HCT116 (cell line): Measurements from ENCODE around the gene SYNDIG1.

Experiments
- EZH2 ChIP-seq: fragments of 200-600 bp; sonication (generic); IDR thresholded peaks from 2 replicates; pipeline ENCODE4 v1.6.1; 2017; ENCODE audit warnings: antibody characterized with exemption, mixed run types
- MAX ChIP-seq: IDR thresholded peaks from 2 replicates; pipeline ENCODE4 v1.6.1; 2012
- SRF ChIP-seq: IDR thresholded peaks from 2 replicates; pipeline ENCODE4 v1.6.1; 2012; ENCODE audit warnings: low read depth

- no peak for TF ChIP-seq EZH2
- TF ChIP-seq SRF: no peak
- no peak for TF ChIP-seq MAX
Measured at GRCh38 chr20:24662322-24662721, 192.9 kb downstream of the SYNDIG1 start.
